Sigmoid colon (tissue), 4 donors: ENCODE results near the gene PXDN.

Experiments used
- EP300 ChIP-seq, 4 donors: sonication (generic); formaldehyde crosslinking; IDR thresholded peaks; one replicate each; pipeline ENCODE4 v1.6.1; 2017; ENCODE audit warnings: antibody characterized with exemption in 4 of 4
- POLR2A ChIP-seq, 2 donors: fragments of 450-650 bp; IDR thresholded peaks; one replicate each; pipeline ENCODE4 v1.6.1; 2016; ENCODE audit warnings: antibody characterized with exemption in 2 of 2, mild to moderate bottlenecking in 2 of 2, moderate library complexity in 2 of 2
- POLR2AphosphoS5 ChIP-seq, 4 donors: sonication (generic); formaldehyde crosslinking; IDR thresholded peaks; one replicate each; pipeline ENCODE4 v1.6.1; 2017; ENCODE audit warnings: antibody characterized with exemption in 4 of 4
- TF ChIP-seq, protein P1 (sequence below), 4 experiments: fragments of 450-650 bp in 3 of 4; fragments of 200-600 bp in 1 of 4; IDR thresholded peaks; one replicate each; pipeline ENCODE4 v1.5.1; 2016 to 2019; ENCODE audit warnings: antibody characterized with exemption in 4 of 4, mild to moderate bottlenecking in 3 of 4, moderate library complexity in 2 of 4

GRCh38 chr2:1584051-1584531 is 160.2 kb downstream of the PXDN start:
- TF ChIP-seq POLR2AphosphoS5 (IDR thresholded peaks at IDR 0.05) (no peak), EP300 (IDR thresholded peaks at IDR 0.05) (no peak), POLR2A (IDR thresholded peaks at IDR 0.05) (no peak)
- TF ChIP-seq, protein P1, sequence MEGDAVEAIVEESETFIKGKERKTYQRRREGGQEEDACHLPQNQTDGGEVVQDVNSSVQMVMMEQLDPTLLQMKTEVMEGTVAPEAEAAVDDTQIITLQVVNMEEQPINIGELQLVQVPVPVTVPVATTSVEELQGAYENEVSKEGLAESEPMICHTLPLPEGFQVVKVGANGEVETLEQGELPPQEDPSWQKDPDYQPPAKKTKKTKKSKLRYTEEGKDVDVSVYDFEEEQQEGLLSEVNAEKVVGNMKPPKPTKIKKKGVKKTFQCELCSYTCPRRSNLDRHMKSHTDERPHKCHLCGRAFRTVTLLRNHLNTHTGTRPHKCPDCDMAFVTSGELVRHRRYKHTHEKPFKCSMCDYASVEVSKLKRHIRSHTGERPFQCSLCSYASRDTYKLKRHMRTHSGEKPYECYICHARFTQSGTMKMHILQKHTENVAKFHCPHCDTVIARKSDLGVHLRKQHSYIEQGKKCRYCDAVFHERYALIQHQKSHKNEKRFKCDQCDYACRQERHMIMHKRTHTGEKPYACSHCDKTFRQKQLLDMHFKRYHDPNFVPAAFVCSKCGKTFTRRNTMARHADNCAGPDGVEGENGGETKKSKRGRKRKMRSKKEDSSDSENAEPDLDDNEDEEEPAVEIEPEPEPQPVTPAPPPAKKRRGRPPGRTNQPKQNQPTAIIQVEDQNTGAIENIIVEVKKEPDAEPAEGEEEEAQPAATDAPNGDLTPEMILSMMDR (IDR thresholded peaks at IDR 0.05): no peak
